DMS153 treated with DMSO at 0.1 percent for 48 hours (cell line): Measurements from ENCODE around the gene PICK1.

Source experiments
- DNase-seq: peaks from one replicate; lab custom pipeline; 2025; ENCODE audit not compliant: unreplicated experiment; lab: John Stamatoyannopoulos, UW

Gene PICK1

GRCh38 chr22:38049812-38050619 lies 7.2 kb upstream of the PICK1 start:
- no peak for DNase-seq

- DNase-seq, result no peak
Observed at GRCh38 chr22:38050720-38051119, 6.5 kb upstream of the PICK1 start.

GRCh38 chr22:38051261-38051660 lies 5.9 kb upstream of the PICK1 start:
- DNase-seq, result no peak

- peak; percentile 70 for DNase-seq
Observed at GRCh38 chr22:38051900-38052862, 5.0 kb upstream of the PICK1 start.

- DNase-seq, result no peak
Observed at GRCh38 chr22:38062791-38063190, 5.6 kb downstream of the PICK1 start.

- no peak for DNase-seq
Observed at GRCh38 chr22:38065539-38065938, 8.3 kb downstream of the PICK1 start.

GRCh38 chr22:38066381-38067027 lies 9.3 kb downstream of the PICK1 start:
- no peak for DNase-seq

GRCh38 chr22:38067028-38067415 lies 9.8 kb downstream of the PICK1 start:
- DNase-seq, result no peak

- no peak for DNase-seq
Observed at GRCh38 chr22:38067761-38068360, 10.7 kb downstream of the PICK1 start.

- no peak for DNase-seq
Observed at GRCh38 chr22:38068641-38069371, 11.6 kb downstream of the PICK1 start.

- DNase-seq, result no peak
Observed at GRCh38 chr22:38069372-38070249, 12.4 kb downstream of the PICK1 start.

- DNase-seq, result no peak
Observed at GRCh38 chr22:38070250-38070921, 13.2 kb downstream of the PICK1 start.

GRCh38 chr22:38071421-38072321 lies 14.5 kb downstream of the PICK1 start:
- no peak for DNase-seq

- no peak for DNase-seq
Observed at GRCh38 chr22:38072322-38073149, 15.3 kb downstream of the PICK1 start.

- DNase-seq, result no peak
Observed at GRCh38 chr22:38073150-38074130, 16.2 kb downstream of the PICK1 start.
